Measurements from ENCODE around the gene BICD1.

The BICD1 gene

DNA sequence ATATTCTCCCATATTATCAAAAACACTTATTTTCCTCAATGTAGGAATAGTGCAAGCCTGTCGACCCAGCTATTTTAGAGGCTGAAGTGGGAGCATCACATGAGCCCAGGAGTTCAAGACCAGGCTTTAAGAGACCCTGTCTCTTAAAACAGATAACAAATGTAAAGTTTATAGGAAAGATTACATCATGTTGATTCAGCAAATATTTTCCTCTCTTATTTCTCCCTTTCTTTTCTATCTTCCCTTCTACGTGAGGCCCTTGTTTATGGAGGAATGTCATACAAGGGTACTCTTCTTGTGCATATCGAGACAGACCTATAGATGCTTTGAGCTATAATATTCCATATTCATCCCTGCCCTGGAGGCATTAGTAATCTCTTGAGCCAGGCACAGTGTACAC is 256.2 kb downstream of the BICD1 start:
- no peak for DNase-seq

DNA sequence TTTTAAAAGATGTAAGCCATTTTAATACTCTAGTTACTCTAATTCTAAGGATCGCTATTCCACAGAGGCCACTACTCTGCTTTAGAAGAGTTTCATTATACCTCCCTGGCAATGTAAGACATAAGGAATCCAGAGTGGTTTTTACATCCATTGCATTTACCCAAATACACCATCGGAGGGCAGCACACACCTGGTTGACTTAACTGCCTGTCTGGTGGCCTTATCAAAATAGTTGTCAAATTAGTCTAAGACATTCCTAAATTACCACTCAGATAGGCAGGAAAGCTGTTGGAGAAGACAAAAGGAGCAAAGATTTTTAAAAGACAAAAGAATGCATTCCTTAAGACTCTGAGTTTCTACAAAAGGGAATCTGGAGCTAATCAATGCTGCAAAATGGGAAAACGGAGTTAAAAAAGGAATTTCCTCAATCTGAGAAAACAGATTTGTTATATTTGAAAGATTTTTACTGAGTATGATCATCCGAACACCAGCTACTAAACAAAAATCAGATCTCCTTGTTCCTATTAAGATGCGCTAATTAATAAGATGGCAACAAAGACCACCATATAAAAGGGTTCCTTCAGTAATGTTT is 258.9 kb downstream of the BICD1 start:
- DNase-seq: peak; percentile 46

DNA sequence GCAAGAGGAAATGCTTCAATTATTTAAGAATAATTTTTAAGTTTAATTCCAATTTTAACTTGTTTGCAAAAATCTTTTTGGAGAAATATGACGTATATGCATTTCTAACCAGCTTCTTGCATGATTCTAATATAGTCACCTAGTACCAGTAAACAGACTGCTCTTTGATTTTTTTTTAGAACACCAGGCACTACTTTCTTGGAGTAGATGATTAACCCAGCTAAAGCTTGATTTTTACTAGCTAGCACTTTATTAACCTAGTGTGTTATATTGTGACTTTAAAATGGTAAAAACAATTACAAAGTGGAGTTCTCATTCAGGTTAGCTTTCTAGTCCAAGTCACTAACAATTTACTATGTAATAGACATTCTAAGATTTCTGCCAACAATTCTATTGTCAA is 260.1 kb downstream of the BICD1 start:
- DNase-seq: no peak

DNA sequence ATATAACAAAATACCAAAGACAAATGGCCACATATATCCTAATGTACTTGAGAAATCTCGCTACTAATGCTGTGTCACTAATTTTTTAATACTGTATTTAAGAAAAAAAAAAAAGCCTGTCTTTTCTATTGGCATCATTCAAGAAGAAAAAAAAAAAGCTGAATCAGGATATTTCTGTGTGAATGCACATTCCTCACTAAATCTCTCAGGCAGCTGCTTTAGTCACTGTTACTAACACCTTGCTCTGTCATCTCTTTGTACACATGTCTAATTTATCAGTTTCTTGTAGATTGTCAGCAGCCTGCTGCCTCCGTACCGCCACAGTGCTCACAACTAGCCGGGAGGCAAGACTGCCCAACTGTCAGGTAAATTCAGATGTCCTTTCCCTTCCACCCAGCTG is 260.7 kb downstream of the BICD1 start:
- DNase-seq: peak; percentile 33

DNA sequence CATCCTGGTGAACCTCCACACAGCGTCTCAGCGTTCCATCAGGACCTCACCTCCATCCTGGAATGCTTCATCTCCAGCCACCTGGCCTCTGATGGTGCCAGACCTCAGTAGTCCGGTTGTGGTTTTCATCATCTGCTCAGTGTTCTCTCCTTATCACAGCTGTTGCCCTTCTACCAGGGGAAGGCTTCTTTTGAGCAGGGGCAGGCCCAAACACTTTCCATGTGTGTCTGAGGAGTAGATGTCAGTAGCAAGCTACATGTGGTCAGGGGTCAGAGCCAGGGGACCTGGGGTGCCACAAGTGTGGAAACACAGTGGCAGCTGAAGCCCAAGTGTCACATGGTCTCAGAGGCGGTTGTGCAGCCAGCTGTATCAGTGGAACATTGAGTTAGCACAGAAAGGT is 262.6 kb downstream of the BICD1 start:
- DNase-seq: no peak

DNA sequence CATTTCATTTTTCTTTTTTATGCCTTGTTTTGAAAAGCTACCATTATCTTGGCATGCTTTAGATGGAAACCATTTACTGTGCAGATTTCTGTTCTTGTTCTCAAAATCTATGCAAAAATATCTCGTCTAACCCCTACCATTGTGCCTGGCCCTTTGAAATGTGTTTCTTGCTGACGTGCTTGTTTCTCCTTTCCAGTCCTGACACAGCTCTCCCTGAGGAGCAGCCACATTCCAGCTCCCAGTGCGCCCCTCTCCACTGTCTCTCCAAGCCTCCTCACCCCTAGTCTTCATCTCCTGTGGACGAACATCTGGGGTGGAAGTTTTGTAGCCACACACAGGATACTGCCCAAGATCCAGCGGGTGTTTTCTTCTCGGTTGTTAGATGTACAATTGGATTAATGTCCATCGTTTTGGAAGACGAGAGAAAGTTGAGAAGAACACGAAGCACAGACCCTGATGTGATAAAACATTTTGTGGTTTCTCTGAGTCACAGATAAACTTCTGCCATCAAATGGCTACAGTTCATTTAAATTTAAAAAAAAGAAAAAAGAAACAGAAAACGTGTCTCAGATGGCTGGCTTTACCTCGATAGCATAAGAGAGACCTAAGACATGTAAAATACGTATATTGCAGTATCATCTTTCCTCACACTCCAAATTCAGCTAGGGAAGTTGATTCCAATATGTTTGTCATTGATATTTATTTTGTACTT is 270.9 kb downstream of the BICD1 start:
- DNase-seq: no peak

DNA sequence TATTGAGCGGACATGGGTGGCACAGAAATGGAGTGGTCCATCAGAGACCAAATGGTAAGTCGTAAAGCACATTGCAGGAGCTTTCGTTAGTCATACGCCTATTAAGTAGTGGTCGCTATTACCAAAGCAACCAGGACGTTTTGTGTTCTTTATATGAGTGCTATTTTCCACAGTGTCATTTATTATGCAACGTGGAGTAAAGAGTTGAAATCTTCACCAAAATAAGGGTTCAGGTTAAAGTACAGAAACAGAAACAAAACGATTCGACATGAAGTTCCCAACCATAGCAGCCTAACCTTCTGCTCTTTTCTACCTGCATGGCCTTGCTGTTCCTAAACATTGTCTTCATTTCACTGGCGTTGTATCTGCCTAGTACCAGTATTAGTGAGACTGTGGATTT is 272.6 kb downstream of the BICD1 start:
- DNase-seq: no peak

DNA sequence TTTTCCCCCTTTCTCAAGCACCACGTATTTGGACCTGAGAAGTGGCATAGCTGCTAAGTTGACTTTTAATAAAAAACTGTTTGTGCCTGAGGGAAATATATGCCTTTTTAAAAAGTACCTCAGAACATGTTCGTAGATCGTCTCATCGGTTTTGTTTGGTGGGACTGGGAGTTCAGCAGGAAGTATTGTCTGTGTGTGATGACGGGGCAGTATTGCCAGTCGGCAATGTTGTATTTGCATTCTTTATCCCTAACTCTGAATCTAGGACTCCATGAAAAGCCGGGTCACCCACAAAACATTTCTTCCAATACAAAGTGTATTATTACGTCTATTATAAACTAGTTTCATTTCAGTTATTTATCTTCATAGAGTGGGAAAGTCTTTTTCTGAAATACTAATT is 273.0 kb downstream of the BICD1 start:
- no peak for DNase-seq

DNA sequence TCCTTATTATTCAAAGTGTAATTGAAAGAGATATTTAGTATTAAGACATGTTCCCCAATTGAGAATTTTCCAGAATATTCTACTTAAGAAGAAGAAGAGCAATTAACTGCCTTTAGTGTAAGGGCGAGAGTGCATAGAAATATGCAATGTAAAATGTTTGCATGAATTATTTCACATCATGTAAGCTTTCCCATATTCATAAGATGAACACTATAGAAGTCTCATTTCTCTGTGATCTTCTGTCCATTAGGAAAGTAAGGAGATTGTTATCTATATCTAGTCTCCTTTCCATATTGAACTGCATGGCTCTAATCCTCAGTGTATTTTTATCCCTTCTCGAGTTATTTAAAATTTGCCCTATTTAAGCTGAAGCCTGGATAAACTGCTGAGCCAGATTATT is 275.6 kb downstream of the BICD1 start:
- DNase-seq: no peak

DNA sequence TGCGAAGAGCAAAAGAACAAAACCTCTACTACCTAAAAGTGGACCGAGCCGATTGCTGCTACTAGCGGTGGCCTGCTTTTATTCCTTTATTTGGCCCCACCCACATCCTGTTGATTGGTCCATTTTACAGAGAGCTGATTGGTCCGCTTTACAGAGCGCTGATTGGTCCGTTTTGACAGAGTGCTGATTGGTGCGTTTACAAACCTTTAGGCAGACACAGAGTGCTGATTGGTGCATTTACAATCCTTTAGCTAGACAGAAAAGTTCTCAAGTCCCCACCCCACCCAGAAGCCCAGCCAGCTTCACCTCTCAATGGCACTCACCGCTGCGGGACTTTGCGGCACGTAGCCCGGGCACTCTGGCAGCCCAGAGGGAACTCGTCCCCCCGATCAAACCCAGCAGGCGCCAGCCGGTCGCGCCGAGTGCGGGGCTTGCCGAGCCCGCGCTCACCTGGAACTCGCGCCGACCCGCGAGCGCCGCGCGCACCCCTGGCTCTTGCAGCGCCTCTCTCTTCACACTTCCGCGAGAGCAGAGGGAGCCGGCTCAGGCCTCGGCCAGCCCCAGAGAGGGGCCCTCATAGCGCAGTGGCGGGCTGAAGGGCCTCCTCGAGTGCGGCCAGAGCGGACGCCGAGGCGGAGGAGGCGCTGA is 284.0 kb downstream of the BICD1 start:
- DNase-seq: no peak

DNA sequence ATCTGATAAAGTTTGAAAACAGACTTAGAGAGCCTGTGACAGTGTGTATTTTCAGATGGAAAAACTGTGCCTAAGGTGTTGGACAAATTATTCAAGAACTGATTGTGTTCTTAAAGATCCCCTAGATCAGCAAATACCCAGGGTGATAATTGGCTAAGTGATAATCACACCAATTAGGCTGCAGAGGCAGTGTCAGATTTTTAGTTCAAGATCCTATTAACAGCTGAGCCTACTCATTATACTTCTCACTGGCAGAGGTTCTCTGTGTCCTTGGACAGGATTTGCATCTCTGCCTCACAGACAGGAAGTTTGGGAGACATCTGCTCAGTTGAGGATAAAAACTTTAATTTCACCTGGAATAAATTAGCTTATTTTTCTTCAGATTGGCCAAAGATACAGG is 288.4 kb downstream of the BICD1 start:
- DNase-seq: no peak

DNA sequence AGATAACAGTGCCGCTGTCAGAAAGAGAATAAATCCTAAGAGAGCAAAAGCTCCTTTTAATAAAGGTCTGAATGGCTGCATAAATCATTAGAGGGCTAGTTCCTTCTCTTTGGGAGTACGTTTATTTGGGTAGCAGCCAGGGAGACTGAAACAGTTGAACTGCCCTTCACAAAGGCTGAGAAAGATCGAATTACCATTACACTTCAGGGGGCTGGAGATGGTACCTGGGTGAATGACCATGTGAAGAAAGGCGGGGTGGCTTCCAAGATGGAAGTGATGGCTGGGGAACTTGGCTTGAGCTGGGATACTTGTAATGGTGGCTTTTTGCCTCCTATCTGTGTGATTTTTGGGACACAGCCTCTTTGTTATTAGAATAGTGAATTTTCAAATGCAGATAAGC is 291.0 kb downstream of the BICD1 start:
- DNase-seq: no peak

DNA sequence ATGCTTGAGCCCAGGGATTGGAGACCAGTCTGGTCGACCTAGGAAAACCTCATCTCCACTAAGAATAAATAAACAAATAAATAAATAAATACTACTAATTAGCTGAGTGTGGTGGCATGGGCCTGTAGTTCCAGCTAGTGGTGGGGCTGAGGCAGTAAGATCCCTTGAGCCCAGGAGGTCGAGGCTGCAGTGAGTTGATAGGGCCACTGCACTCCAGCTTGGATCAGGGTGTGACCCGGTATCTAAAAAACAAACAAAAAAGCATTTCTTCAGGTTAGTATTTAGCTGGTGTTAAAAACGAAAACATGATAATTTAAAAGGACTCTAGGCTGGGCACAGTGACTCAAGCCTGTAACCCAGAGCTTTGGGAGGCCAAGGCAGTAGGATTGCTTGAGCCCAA is 291.5 kb downstream of the BICD1 start:
- DNase-seq: no peak

DNA sequence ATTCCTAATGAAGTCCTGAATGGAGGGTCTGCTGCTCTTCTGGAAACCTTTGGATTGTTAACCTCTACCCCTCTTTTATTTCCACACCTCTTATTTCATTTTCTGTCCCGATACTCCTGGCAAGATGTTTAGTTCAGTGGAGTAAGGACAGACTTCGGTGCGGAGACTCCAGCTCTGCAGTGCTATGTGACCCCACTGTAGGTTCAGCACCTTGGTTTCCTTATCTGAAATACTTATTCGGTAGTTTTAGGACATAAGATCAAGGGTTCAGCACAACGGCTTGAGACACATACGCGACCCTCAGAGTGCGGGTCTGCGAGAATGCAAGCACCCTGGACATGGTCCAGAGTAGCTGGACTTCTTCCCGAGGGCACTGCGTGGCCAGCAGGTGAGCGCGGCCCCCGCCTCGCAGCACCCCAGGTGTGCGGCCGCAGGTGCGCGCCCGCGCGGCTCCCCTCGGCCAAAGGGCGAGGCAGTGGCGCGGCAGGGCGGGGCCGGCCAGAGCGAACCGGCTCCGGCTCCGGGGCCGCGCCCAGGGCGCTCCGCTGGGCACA is 292.2 kb downstream of the BICD1 start:
- no peak for DNase-seq

DNA sequence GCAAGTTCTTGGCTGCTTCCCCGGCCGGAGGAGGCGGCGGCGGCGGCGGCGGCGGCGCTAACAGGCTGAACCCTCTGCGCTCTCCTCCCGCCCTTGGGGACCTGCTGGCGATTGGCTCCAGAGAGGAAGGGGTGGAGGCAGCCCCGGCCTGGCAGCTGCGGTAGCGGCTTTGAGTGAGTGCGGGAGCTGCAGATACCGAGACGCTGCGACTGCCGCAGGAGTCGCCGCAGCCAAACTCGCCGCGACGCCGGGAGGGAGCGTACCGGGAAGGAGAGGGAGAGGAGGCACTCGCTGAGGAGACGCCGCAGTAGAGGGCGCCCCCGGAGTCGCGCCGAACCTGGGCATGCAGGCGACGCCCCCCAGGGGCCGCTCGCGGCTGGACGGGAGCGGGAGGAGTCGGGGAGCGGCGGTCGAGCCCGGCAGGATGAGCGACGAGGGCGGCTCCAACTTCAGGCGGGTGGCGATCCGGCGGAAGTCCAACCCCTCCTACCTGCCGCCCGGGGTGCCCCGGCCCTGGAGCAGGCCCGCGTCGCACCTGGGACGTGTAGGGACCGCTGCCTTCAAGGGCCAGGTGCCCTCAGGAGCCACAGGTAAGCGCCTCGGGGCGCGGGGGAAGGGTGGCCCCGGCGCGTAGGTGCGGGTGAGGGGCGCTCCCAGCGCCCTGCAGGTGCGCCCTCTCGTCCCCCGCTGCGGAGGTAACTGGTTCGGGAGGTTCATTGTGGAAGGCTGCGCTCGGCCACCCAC is 292.9 kb downstream of the BICD1 start, which contains the start of gene FGD4:
Gene FGD4 (plus strand): TSS at position 189 of the 744 bp plus-strand sequence.
- DNase-seq: peak; percentile 59

DNA sequence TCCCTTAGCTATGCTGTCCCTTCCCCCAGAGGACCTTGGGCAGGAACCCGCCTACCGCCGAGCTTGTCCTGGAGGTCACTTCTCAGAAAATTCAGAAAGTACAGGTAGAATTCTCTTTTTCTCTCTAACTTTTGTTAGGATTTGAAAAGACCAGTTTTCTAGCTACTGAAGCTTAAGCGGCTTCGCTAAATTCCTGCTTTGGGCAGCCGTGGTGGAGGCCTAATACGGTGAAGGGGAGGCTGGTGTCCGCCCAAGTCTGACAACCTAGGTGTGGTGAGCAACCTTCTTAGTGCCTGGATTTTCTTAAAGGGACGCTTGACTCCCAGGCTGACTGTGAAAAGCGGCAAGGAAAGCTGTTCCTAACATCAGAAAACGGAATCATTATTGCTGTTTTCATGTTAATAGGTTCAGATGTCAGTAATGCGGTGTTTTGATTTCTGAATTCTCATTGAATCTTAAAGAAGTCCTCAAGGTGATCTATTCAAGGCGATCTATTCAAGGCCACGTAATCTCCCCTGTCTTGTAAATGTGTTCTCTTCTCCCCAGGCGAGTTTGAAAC is 293.5 kb downstream of the BICD1 start:
- no peak for DNase-seq

DNA sequence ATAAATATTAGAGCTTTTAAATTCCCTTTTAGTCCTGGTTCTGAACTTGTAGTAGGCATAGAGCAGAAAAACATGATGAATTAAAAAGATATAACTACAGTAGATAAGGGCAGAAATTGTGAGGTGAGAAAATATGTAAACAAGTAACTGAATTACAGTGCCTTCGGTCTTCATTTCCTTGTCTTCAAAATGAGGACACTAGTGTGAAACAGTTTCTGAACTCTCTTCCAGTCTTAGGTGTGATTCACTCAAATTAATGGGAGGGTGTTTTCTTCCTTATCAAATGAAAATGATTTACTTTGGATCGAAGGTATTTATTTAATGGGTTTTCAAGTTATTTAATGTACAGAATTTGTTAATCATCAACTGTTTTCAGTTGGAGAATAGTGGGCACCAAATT is 294.2 kb downstream of the BICD1 start:
- DNase-seq: no peak

DNA sequence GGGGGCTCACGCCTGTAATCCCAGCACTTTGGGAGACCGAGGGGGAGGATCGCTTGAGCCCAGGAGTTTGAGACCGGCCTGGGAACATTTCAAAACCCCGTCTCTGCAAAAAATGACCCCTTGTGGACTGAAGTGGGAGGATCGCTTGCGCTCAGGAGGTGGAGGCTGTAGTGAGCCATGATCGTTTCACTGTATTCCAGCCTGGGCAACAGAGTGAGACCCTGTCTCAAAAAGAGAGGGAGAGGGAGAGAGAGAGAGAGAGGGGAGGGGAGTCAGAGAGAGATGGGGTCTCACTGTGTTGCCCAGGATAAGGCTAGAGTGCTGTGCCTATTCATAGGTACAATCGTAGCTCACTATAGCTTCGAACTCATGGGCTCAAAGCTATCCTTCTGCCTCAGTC is 295.5 kb downstream of the BICD1 start:
- no peak for DNase-seq

DNA sequence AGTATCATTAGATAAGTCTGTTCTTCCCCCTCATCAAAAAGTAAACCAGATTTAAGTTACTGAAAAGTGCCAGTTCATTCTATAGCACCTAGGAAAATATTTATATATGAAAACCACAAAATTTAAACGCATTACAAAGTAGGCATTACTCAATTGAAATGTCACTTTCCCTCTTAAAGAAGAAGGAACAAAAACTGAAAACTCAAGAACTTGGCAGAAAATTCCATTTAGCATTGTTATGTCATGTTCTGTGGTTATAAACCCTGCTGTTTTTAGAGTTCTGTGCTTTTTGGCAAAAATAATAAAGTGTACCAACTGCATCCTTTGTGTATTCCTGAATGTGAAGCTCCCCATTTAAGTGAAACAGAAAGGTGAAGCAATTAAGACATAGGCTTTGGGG is 296.3 kb downstream of the BICD1 start:
- no peak for DNase-seq

DNA sequence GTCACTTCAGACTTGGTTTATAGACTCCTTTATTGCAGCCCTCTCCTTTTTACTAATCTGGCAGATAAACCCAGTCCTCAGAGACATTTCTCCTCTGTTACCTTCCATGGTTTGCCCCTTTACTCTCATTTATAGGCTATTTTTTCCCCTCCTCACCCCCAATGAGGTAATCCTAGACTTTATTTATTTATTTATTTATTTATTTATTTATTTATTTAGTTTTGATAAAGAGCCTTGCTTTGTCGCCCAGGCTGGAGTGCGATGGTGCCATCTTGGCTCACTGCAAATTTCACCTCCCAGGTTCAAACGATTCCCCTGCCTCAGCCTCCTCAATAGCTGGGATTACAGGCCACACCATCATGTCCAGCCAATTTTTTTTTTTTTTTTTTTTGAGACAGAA is 301.1 kb downstream of the BICD1 start:
- no peak for DNase-seq

DNA sequence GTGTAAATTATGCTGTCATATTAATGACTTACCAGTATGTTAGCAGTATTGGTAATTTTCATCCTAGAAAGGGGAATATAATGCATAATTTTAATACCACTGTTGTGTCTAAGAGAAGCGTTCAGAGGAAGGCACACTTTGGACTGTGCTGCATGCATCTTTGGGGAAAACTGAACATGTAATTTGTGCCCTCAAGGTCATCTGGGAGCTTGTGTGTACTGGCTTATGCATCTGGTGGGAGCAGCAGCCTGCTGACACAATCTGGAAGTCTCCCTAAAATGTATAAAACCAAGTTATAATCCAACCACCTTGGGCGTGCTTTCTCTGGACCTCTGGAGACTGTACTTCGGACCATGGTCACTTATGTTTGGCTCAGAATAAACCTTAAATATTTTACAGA is 306.8 kb downstream of the BICD1 start:
- no peak for DNase-seq

DNA sequence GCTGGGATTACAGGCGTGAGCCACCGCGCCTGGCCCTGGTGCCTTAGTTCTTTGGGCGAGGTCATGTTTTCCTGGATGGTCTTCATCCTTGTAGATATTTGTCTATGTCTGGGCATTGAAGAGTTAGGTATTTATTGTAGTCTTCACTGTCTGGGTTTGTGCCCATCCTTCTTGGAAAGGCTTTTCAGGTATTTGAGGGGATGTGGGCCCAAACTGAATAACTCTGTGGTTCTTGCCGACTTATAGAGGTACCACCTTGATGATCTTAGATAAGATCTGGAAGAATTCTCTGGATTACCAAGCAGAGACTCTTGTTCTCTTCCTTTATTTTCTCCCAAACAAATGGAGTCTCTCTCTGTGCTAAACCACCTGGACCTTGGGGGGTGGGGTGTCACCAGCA is 311.6 kb downstream of the BICD1 start:
- no peak for DNase-seq

DNA sequence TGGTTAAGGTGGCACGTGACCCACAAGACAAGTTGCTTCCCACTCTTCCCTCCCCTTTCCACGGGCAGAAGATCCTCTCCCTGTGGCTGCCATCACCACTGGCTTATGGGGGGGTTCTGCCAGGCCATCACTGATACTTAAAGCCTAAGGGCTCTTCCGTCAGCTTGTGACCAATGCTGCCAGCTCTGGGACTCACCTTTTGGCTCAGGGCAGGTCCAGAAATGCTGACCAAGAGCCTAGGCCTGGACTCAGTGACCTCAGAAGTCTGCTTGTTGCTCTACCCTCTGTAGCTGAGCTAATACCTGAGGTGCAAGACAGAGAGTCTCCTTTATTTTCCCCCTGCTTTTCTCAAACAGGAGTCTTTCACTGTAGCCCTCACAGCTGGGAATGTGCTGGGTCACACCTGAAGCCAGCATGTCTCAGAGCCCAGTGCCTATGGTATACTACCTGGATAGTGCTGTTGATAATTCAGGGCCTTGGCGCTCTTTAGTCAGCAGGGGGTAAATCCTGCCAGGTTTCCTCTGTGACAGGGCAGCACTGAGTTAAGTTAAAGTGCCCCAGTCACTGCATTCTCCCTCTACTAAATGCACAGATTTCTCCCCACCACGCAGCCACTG is 312.4 kb downstream of the BICD1 start:
- no peak for DNase-seq

All from NCI-H2081 treated with DMSO at 0.1 percent for 48 hours (cell line).